Posterior cingulate gyrus (tissue), 11 donors: Measurements from ENCODE around the gene ITPR2.
"Not testable (repeated sequence)": the region's sequence is repeated elsewhere in the genome, so short reads cannot be mapped to it uniquely, and the experiment has no call there.

Experiments used
- DNase-seq, 10 donors: peaks; one replicate each; pipeline versions ENCODE4 v3.0.0 to v3.0.0-alpha.2; 2020 to 2021; ENCODE audit warnings: mixed read lengths in 3 of 10
- intact Hi-C: fragments of 100-400 bp; cut with DNase I; formaldehyde crosslinking; loops from one replicate; pipeline ENCODE4 v1.15.1; 2023

The ITPR2 gene

GRCh38 chr12:26791301-26791791 lies 41.6 kb downstream of the ITPR2 start:
- DNase-seq: no peak
- intact Hi-C loops: no loop called here

- DNase-seq: no peak
- intact Hi-C loops: no loop called here
These were observed 42.4 kb downstream of the ITPR2 start for GRCh38 chr12:26790645-26790994.

GRCh38 chr12:26789731-26790644 lies 43.0 kb downstream of the ITPR2 start:
- no peak for DNase-seq
- intact Hi-C loops: no loop called here

GRCh38 chr12:26786865-26787514 lies 46.0 kb downstream of the ITPR2 start:
- no peak for DNase-seq
- intact Hi-C loops: no loop called here

GRCh38 chr12:26786491-26786864 lies 46.5 kb downstream of the ITPR2 start:
- intact Hi-C loops: no loop called here
- DNase-seq: no peak

GRCh38 chr12:26783816-26784379 lies 49.1 kb downstream of the ITPR2 start:
- DNase-seq, intact Hi-C loops: not testable (repeated sequence)

GRCh38 chr12:26783131-26783526 lies 49.9 kb downstream of the ITPR2 start:
- intact Hi-C loops: no loop called here
- DNase-seq: no peak

GRCh38 chr12:26782372-26783130 lies 50.4 kb downstream of the ITPR2 start:
- intact Hi-C loops: no loop called here
- DNase-seq: no peak

GRCh38 chr12:26780656-26781055 lies 52.3 kb downstream of the ITPR2 start:
- DNase-seq, intact Hi-C loops: not testable (repeated sequence)

- intact Hi-C loops, DNase-seq: not testable (repeated sequence)
These were observed 54.7 kb downstream of the ITPR2 start for GRCh38 chr12:26778173-26778775.

GRCh38 chr12:26777236-26777635 lies 55.8 kb downstream of the ITPR2 start:
- no peak for DNase-seq
- intact Hi-C loops: no loop called here

GRCh38 chr12:26775991-26776390 lies 57.0 kb downstream of the ITPR2 start:
- DNase-seq, intact Hi-C loops: not testable (repeated sequence)

- no peak for DNase-seq
- intact Hi-C loops: no loop called here
These were observed 59.5 kb downstream of the ITPR2 start for GRCh38 chr12:26773313-26774104.

- intact Hi-C loops: no loop called here
- no peak for DNase-seq
These were observed 61.1 kb downstream of the ITPR2 start for GRCh38 chr12:26771861-26772260.

- intact Hi-C loops: no loop called here
- DNase-seq: no peak
These were observed 62.5 kb downstream of the ITPR2 start for GRCh38 chr12:26770239-26771070.

GRCh38 chr12:26769611-26770010 lies 63.4 kb downstream of the ITPR2 start:
- intact Hi-C loops: no loop called here
- no peak for DNase-seq

GRCh38 chr12:26768611-26769603 lies 64.1 kb downstream of the ITPR2 start:
- DNase-seq: no peak
- intact Hi-C loops: no loop called here
